Thyroid gland (tissue), 4 donors: ENCODE data around the gene CTU1.

Experiments used
- POLR2A ChIP-seq, 2 donors: fragments of 450-650 bp; IDR thresholded peaks; one replicate each; pipeline ENCODE4 v1.6.1; 2017; ENCODE audit warnings: antibody characterized with exemption in 2 of 2, mild to moderate bottlenecking in 2 of 2, moderate library complexity in 1 of 2
- TF ChIP-seq, protein P1 (sequence below), 6 experiments: fragments of 200-600 bp in 3 of 6; fragments of 450-650 bp in 3 of 6; sonication (generic) in 3 of 6; IDR thresholded peaks; one replicate each; pipeline ENCODE4 v1.5.1; 2016 to 2019; ENCODE audit warnings: antibody characterized with exemption in 6 of 6, mild to moderate bottlenecking in 2 of 6, inconsistent platforms in 1 of 6, moderate library complexity in 1 of 6

DNA sequence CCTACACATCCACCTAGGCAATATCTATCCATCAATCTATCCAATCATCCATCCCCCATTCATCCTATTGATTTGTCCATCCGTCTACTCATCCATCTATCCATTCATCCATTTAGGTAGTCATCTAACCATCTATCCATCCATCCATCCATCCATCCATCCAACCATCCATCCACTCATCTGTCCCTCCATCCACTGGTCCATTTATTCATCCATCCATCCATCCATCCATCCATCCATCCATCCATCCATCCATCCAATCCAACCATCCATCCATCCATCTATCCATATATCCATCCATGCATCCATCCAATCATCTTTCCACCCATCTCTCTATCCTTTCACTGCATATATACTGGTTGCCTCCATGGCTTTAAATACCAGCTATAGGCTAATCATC, 47.2 kb downstream of the CTU1 start:
- TF ChIP-seq POLR2A (IDR thresholded peaks at IDR 0.05), result no peak
- TF ChIP-seq, protein P1, sequence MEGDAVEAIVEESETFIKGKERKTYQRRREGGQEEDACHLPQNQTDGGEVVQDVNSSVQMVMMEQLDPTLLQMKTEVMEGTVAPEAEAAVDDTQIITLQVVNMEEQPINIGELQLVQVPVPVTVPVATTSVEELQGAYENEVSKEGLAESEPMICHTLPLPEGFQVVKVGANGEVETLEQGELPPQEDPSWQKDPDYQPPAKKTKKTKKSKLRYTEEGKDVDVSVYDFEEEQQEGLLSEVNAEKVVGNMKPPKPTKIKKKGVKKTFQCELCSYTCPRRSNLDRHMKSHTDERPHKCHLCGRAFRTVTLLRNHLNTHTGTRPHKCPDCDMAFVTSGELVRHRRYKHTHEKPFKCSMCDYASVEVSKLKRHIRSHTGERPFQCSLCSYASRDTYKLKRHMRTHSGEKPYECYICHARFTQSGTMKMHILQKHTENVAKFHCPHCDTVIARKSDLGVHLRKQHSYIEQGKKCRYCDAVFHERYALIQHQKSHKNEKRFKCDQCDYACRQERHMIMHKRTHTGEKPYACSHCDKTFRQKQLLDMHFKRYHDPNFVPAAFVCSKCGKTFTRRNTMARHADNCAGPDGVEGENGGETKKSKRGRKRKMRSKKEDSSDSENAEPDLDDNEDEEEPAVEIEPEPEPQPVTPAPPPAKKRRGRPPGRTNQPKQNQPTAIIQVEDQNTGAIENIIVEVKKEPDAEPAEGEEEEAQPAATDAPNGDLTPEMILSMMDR (IDR thresholded peaks at IDR 0.05), result no peak
